Measurements from ENCODE around the gene GJA9. TPM values are rescaled to one million over a fixed set of nuclear protein-coding genes. Genes with fewer than 3 reads are reported as not detected.
A peak's percentile ranks its signal among the peaks of the same experiment; 100 is the strongest.
"Not testable (repeated sequence)": the region's sequence is repeated elsewhere in the genome, so short reads cannot be mapped to it uniquely, and the experiment has no call there.

Gene GJA9
- total RNA-seq, 6 experiments from 2014 or later, result not detected

DNA sequence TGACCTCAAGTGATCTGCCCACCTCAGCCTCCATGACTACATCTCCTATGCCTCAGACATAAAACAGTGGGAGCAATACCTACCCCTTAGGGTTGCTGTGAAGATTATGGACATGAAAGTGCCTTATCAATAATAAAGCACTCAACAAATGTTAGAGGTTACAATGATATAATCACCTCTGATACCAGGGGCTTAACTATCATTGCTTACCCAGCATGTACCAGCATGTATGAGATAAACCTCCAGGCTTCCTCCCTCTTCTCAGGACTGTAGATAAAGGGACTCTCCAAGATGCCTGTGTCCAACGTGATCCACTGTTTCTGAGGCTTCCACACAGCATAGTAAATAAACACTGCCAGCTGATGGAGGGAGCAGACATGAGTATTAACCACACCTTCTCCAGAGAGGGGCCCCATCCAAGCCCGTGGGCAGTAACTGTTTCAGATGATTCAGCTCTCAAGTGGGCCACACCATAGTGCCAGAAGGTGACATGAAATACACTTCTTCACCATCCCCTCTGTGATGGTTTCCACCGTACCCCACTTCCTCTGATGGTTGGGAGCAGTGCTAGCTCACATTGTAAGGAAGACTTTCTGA lies 34.1 kb upstream of the GJA9 start:
- TF ChIP-seq, protein P1, sequence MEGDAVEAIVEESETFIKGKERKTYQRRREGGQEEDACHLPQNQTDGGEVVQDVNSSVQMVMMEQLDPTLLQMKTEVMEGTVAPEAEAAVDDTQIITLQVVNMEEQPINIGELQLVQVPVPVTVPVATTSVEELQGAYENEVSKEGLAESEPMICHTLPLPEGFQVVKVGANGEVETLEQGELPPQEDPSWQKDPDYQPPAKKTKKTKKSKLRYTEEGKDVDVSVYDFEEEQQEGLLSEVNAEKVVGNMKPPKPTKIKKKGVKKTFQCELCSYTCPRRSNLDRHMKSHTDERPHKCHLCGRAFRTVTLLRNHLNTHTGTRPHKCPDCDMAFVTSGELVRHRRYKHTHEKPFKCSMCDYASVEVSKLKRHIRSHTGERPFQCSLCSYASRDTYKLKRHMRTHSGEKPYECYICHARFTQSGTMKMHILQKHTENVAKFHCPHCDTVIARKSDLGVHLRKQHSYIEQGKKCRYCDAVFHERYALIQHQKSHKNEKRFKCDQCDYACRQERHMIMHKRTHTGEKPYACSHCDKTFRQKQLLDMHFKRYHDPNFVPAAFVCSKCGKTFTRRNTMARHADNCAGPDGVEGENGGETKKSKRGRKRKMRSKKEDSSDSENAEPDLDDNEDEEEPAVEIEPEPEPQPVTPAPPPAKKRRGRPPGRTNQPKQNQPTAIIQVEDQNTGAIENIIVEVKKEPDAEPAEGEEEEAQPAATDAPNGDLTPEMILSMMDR (IDR thresholded peaks at IDR 0.05), result no peak
- H3K4me1 Mint-ChIP-seq (ENCODE audit: low read depth), result no peaks in the 10 kb centered on the region
- no peak overlapping the region for H3K4me3 Mint-ChIP-seq
- H3K27ac Mint-ChIP-seq, result no peak overlapping the region
- no peaks in the 10 kb centered on the region for H3K27me3 Mint-ChIP-seq (ENCODE audit: insufficient read depth)
- no peak for DNase-seq
- H3K36me3 Mint-ChIP-seq (ENCODE audit: low read depth), result no peaks in the 10 kb centered on the region
- no peaks in the 10 kb centered on the region for H3K9me3 Mint-ChIP-seq

DNA sequence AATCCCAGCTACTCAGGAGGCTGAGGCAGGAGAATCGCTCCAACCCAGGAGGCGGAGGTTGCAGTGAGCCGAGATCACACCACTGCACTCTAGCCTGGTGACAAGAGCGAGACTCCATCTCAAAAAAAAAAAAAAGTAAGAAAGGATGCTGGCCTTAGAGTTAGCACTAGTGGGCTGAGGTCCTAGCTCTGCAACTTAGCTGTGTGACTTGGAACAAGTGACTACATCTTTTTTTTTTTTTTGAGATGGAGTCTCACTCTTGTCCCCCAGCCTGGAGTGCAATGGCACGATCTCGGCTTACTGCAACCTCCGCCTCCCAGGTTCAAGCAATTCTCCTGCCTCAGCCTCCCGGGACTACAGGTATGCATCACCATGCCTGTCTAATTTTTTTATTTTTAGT lies 33.5 kb upstream of the GJA9 start:
- H3K27me3 Mint-ChIP-seq (ENCODE audit: insufficient read depth); H3K9me3 Mint-ChIP-seq; DNase-seq; H3K4me3 Mint-ChIP-seq; H3K36me3 Mint-ChIP-seq (ENCODE audit: low read depth); H3K27ac Mint-ChIP-seq; H3K4me1 Mint-ChIP-seq (ENCODE audit: low read depth): not testable (repeated sequence)

DNA sequence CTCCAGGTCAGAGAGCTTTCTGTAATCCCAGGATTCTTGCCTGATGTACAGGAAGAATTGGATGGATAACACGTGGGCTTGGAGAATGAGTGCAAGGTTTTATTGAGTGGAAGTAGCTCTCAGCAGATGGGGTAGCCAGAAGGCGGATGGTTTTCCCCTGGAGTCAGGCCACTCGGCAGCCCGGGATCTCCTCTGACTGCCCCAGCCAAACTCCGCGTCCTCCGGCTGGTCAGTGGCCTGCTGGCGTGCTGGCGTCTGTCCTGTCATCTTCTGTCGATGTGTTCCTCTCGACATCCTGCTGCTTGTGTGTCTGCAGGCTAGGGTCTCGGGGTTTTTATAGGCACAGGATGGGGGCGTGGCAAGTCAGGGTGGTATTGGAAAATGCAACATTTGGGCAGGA lies 27.4 kb upstream of the GJA9 start:
- Mint-ChIP-seq H3K9me3 (peaks cover 10% of the 10 kb centered on the region), H3K4me3 (no peak overlapping the region), H3K4me1 (ENCODE audit: low read depth) (no peaks in the 10 kb centered on the region)

DNA sequence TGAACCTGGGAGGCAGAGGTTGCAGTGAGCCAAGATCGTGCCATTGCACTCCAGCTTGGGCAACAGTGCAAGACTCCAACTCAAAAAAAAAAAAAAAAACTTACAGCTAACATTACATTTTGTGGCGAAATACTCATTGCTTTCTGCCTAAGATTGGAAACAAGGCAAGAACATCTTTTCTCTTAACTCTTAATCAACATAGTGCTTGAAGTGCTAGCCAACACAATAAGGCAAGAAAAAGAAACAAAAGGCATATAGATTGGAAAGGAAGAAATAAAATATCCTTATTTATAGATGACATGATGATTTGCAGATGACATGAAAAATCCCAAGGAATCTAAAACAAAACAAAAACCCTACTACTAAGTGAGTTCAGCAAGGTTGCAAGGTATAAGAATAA lies 24.6 kb upstream of the GJA9 start:
- peaks cover 6% of the 10 kb centered on the region for H3K36me3 Mint-ChIP-seq (ENCODE audit: low read depth)
- H3K4me1 Mint-ChIP-seq (ENCODE audit: low read depth), result no peaks in the 10 kb centered on the region
- TF ChIP-seq, protein P1 (IDR thresholded peaks at IDR 0.05), result no peak
- no peaks in the 10 kb centered on the region for H3K27me3 Mint-ChIP-seq (ENCODE audit: insufficient read depth)
- no peak overlapping the region for H3K27ac Mint-ChIP-seq
- no peak overlapping the region for H3K4me3 Mint-ChIP-seq
- no peak for DNase-seq
- peaks cover 10% of the 10 kb centered on the region for H3K9me3 Mint-ChIP-seq

More for the DNA sequence above, 27.4 kb upstream of the GJA9 start:
- no peaks in the 10 kb centered on the region for H3K27me3 Mint-ChIP-seq (ENCODE audit: insufficient read depth)
- peaks cover 6% of the 10 kb centered on the region for H3K36me3 Mint-ChIP-seq (ENCODE audit: low read depth)
- DNase-seq, result no peak
- no peak overlapping the region for H3K27ac Mint-ChIP-seq
- TF ChIP-seq, protein P1 (IDR thresholded peaks at IDR 0.05), result no peak

DNA sequence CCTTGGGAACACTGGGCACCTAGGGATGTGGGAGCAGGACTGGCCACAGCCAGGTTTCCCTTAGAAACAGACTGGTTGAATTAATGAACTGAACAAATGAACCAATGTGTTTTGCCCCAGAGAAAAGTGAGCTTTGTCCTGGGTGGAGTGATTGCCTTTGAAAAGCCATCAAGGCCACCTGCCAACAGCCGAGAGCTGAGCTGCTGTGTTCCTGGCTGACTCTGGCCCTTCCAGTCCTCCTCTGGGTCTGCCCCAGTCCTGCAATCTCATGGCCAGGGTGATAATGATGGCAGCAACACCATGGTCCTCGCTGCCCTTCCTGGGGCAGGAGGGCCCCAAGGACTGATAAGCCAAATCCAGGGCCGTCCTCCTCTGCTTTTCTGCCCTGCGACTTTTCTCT lies 18.2 kb upstream of the GJA9 start:
- Mint-ChIP-seq H3K4me3 (no peak overlapping the region), H3K9me3 (no peaks in the 10 kb centered on the region), H3K27me3 (ENCODE audit: insufficient read depth) (no peaks in the 10 kb centered on the region), H3K27ac (no peak overlapping the region), H3K4me1 (ENCODE audit: low read depth) (peaks cover 10% of the 10 kb centered on the region), H3K36me3 (ENCODE audit: low read depth) (no peaks in the 10 kb centered on the region)
- TF ChIP-seq, protein P1 (IDR thresholded peaks at IDR 0.05), result no peak
- DNase-seq, result no peak

DNA sequence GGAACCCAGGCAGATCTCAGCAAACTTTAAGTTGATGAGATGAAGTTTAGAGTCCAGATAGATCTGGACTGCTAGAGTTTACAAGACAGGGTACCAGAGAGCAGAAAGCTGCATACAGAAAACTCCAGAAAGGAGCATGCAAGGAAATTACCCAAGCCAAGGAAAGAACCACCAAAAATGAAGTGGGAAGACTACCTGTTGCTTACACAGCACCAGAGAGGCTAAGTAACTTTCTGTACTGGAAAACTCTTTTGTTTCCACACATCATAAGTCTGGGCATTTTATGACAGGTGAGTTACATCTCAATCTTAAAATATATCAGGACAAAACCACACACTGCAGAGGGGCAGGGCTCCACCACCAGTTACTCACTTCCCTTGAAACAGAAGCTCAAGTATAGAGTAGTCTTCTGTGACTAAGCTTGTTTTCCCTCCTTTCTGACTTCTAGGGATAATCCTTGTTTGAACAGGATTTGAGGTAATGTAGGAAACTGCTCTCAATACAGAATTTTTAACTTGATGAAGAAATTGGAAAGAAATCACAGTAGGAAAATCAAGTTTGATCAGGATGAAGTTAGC lies 17.4 kb upstream of the GJA9 start:
- Mint-ChIP-seq H3K9me3 (no peaks in the 10 kb centered on the region), H3K27ac (no peak overlapping the region), H3K27me3 (ENCODE audit: insufficient read depth) (no peaks in the 10 kb centered on the region), H3K36me3 (ENCODE audit: low read depth) (no peaks in the 10 kb centered on the region), H3K4me3 (no peak overlapping the region), H3K4me1 (ENCODE audit: low read depth) (peaks cover 11% of the 10 kb centered on the region)
- peak; percentile 9 for DNase-seq
- TF ChIP-seq, protein P1 (IDR thresholded peaks at IDR 0.05), result no peak

Data from HFFc6 (cell line).